ENCODE data around the gene NKD2. TPM values are rescaled to one million over a fixed set of nuclear protein-coding genes. Genes with fewer than 3 reads are reported as not detected.

Gene NKD2
- total RNA-seq, 1 experiment from 2014 or later, result 12.8 TPM

DNA sequence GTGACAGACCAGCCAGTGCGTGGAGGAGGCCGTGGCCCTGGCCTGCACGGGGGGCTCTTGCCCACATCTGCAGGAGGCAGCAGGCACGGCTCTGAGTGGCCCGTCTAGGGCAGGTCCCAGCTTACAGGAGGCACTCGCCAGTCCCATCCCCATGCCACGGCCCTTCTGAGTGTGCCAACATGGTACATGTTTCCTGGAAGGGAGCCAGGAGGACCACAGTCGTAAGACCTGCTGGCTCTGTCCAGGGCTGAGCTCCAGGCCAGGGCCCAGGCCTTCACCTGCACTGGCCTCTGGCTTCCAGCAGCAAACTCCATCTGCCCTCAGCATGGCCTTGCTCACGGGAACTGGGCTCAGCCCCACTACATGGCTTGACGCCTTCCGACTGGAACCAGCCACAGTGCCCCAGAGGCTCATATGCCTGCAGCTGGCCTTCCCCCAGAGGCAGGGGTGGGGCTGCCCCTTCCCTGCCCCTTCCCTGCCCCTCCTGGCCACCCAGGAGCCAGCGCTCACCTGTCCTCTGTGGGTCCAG, 3.8 kb downstream of the NKD2 start:
- DNase-seq (ENCODE audit: low spot score) (no peak), ATAC-seq (no peak)
- ChIA-PET CTCF (interaction anchor here (4.1 kb wide), 1 partner anchor 22 kb away, joined by 31 read pairs; no protein-coding TSS in a partner anchor), POLR2A (no interaction called here)
- peaks cover 26% of the 10 kb centered on the region for H3K4me1 Mint-ChIP-seq
- no peaks in the 10 kb centered on the region for H3K36me3 Mint-ChIP-seq
- TF ChIP-seq E2F4 (CRISPR knock-in tag; IDR thresholded peaks at IDR 0.05; ENCODE audit: borderline replicate concordance, low read depth) (no peak), ZNF423 (CRISPR knock-in tag; IDR thresholded peaks at IDR 0.05) (no peak), FOXP4 (CRISPR knock-in tag; IDR thresholded peaks at IDR 0.05) (no peak), MXD4 (CRISPR knock-in tag; IDR thresholded peaks at IDR 0.05; ENCODE audit: borderline replicate concordance) (no peak)
- H3K9me3 Mint-ChIP-seq, result no peaks in the 10 kb centered on the region
- H3K4me3 Mint-ChIP-seq, result no peak overlapping the region
- no peak overlapping the region for H3K27ac Mint-ChIP-seq
- H3K27me3 Mint-ChIP-seq (ENCODE audit: low read depth), result peaks cover 26% of the 10 kb centered on the region

DNA sequence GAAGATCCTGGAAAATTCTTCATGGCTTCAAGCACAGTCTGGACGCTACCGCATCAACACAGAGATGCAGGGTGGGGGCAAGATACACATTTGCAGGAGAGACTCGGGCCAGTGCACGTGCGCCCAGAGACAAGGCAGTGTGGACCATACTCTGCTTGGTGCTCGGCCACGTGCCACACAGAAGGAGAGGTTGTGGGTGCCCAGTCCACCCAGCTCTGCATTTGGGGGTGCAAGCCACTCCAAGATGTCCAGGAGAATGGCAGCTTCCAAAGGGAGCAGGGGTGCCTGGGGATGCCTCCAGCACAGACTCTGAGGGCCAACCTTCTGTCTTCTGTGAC, 4.3 kb downstream of the NKD2 start:
- Mint-ChIP-seq H3K36me3 (no peaks in the 10 kb centered on the region), H3K27me3 (ENCODE audit: low read depth) (peaks cover 21% of the 10 kb centered on the region), H3K4me1 (peaks cover 22% of the 10 kb centered on the region), H3K4me3 (no peak overlapping the region), H3K27ac (no peak overlapping the region), H3K9me3 (no peaks in the 10 kb centered on the region)
- no peak for DNase-seq (ENCODE audit: low spot score)
- no peak for ATAC-seq
- ChIA-PET POLR2A (no interaction called here), CTCF (interaction anchor here (0.6 to 4.1 kb wide), 2 partner anchors 23 to 30 kb away, joined by 3 to 31 read pairs; no protein-coding TSS in a partner anchor)
- TF ChIP-seq OVOL2 (CRISPR knock-in tag; IDR thresholded peaks at IDR 0.05; ENCODE audit: borderline replicate concordance), result no peak
- TF ChIP-seq STAT6 (CRISPR knock-in tag; conservative IDR thresholded peaks at IDR 0.05; ENCODE audit: low read depth), result no peak
- no peak for TF ChIP-seq CDX4 (CRISPR knock-in tag; IDR thresholded peaks at IDR 0.05; ENCODE audit: borderline replicate concordance)
- no peak for TF ChIP-seq AR (CRISPR knock-in tag; IDR thresholded peaks at IDR 0.05)
- no peak for TF ChIP-seq FOXP4 (CRISPR knock-in tag; IDR thresholded peaks at IDR 0.05)

All from WTC11 (cell line).